Loucy (cell line): ENCODE measurements around the gene PTK6.

ENCODE experiments used
- EZH2phosphoT487 ChIP-seq: fragments of 200-600 bp; IDR thresholded peaks from 2 replicates; pipeline ENCODE4 v1.6.1; 2018; ENCODE audit warnings: antibody characterized with exemption, mild to moderate bottlenecking, moderate library complexity, borderline replicate concordance
- TF ChIP-seq, protein P1 (sequence below): fragments of 200-600 bp; sonication (generic); conservative IDR thresholded peaks from 2 replicates; pipeline ENCODE4 v1.5.1; 2014; ENCODE audit warnings: mild to moderate bottlenecking, antibody characterized with exemption, low read length

DNA sequence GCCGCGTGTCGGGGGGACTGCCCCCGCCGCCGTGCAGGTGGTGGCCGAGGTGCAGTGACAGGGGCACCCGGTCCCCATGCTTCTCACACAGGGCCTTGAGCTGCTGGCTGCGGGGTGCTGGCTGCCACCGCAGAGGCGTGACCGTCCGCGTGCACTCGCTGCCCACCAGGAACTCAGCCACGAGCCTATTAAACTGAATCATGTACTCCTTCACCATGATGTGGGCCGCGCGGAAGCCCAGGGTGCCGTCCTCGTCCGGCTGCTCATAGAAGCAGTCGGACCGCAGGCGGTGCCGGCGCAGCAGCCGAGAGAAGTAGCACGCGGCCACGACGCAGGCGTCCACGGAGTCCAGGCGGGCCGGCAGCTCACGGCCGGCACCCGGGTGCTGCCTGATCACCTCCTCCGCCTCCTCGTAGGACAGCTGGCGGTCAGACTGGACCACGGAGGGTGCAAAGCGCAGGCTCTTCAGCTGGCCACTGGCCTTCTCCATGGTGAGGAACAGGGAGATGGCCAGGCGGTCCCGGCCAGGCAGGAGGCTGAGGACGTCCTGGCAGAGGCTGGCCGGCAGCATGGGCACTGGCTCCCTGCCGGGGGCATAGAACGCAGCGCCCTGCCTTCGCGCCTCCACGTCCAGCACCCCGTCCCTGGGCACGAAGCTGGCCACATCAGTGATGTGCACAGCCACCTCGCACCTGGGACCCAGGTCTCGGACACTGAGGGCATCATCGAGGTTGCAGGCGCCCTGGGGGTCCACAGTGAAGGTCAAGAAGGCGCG, 27.0 kb upstream of the PTK6 start:
- TF ChIP-seq, protein P1, sequence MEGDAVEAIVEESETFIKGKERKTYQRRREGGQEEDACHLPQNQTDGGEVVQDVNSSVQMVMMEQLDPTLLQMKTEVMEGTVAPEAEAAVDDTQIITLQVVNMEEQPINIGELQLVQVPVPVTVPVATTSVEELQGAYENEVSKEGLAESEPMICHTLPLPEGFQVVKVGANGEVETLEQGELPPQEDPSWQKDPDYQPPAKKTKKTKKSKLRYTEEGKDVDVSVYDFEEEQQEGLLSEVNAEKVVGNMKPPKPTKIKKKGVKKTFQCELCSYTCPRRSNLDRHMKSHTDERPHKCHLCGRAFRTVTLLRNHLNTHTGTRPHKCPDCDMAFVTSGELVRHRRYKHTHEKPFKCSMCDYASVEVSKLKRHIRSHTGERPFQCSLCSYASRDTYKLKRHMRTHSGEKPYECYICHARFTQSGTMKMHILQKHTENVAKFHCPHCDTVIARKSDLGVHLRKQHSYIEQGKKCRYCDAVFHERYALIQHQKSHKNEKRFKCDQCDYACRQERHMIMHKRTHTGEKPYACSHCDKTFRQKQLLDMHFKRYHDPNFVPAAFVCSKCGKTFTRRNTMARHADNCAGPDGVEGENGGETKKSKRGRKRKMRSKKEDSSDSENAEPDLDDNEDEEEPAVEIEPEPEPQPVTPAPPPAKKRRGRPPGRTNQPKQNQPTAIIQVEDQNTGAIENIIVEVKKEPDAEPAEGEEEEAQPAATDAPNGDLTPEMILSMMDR, result no peak
- TF ChIP-seq EZH2phosphoT487, result no peak
